ENCODE measurements around the gene URM1. TPM values are rescaled to one million over a fixed set of nuclear protein-coding genes. Genes with fewer than 3 reads are reported as not detected.

Gene URM1
- total and polyA plus RNA-seq, 5 experiments from 2014 or later, result 44.5 to 66.4 (median 49.3) TPM

GRCh38 chr9:128390813-128391711 lies 19.9 kb downstream of the URM1 start:
- peaks cover 0 to 2% (median 0%) of the 10 kb centered on the region in 4 donors for H3K4me1 Mint-ChIP-seq
- no peak overlapping the region for H3K4me3 Mint-ChIP-seq
- H3K27me3 Mint-ChIP-seq, result no peaks in the 10 kb centered on the region
- POLR2A ChIA-PET, result interaction anchor here (0.6 to 0.9 kb wide), 2 partner anchors 20 to 1661 kb away, joined by 3 to 4 read pairs; partner anchors contain the start of gene URM1
- no peak overlapping the region for H3K27ac Mint-ChIP-seq
- H3K9me3 Mint-ChIP-seq, result no peaks in the 10 kb centered on the region
- ATAC-seq (no peak), DNase-seq (no peak)
- H3K36me3 Mint-ChIP-seq, result peaks cover 0 to 56% (median 18%) of the 10 kb centered on the region in 3 donors

- no peak for DNase-seq
- Mint-ChIP-seq H3K27me3 (peaks cover 0 to 4% (median 0%) of the 10 kb centered on the region in 5 donors), H3K36me3 (peaks cover 0 to 51% (median 18%) of the 10 kb centered on the region in 3 donors), H3K4me1 (peaks cover 0 to 4% (median 2%) of the 10 kb centered on the region in 4 donors), H3K4me3 (no peak overlapping the region), H3K27ac (no peak overlapping the region), H3K9me3 (no peaks in the 10 kb centered on the region)
- no peak for ATAC-seq
- POLR2A ChIA-PET, result no interaction called here
Measured at GRCh38 chr9:128391956-128392301, 20.8 kb downstream of the URM1 start.

GRCh38 chr9:128392302-128393144 lies 21.3 kb downstream of the URM1 start:
- ATAC-seq (no peak), DNase-seq (no peak)
- Mint-ChIP-seq H3K27me3 (peaks cover 0 to 6% (median 0%) of the 10 kb centered on the region in 5 donors), H3K4me3 (no peak overlapping the region), H3K9me3 (no peaks in the 10 kb centered on the region), H3K27ac (no peak overlapping the region), H3K4me1 (peaks cover 0 to 6% (median 5%) of the 10 kb centered on the region in 4 donors), H3K36me3 (peaks cover 0 to 49% (median 16%) of the 10 kb centered on the region in 3 donors)
- POLR2A ChIA-PET, result no interaction called here

GRCh38 chr9:128393145-128393775 lies 22.1 kb downstream of the URM1 start:
- Mint-ChIP-seq H3K27me3 (peaks cover 0 to 6% (median 0%) of the 10 kb centered on the region in 5 donors), H3K9me3 (no peaks in the 10 kb centered on the region), H3K4me1 (peaks cover 0 to 6% (median 5%) of the 10 kb centered on the region in 4 donors), H3K27ac (peak overlapping the region in 1 of 10 donors; percentile 34), H3K36me3 (peaks cover 0 to 41% (median 14%) of the 10 kb centered on the region in 3 donors), H3K4me3 (no peak overlapping the region)
- POLR2A ChIA-PET, result no interaction called here
- ATAC-seq (no peak), DNase-seq (no peak)

GRCh38 chr9:128393970-128394369 lies 22.8 kb downstream of the URM1 start:
- no peak for DNase-seq
- H3K36me3 Mint-ChIP-seq, result peaks cover 0 to 38% (median 14%) of the 10 kb centered on the region in 3 donors
- H3K27ac Mint-ChIP-seq, result peak overlapping the region in 1 of 10 donors; percentile 23
- ATAC-seq, result no peak
- peaks cover 0 to 6% (median 5%) of the 10 kb centered on the region in 4 donors for H3K4me1 Mint-ChIP-seq
- no peaks in the 10 kb centered on the region for H3K9me3 Mint-ChIP-seq
- H3K4me3 Mint-ChIP-seq, result no peak overlapping the region
- H3K27me3 Mint-ChIP-seq, result peaks cover 0 to 6% (median 0%) of the 10 kb centered on the region in 5 donors
- POLR2A ChIA-PET, result interaction anchor here (0.6 kb wide), 1 partner anchor 13 kb away, joined by 4 read pairs; no protein-coding TSS in a partner anchor

- POLR2A ChIA-PET, result interaction anchor here (0.6 kb wide), 1 partner anchor 14 kb away, joined by 4 read pairs; no protein-coding TSS in a partner anchor
Measured at GRCh38 chr9:128394379-128395168, 23.4 kb downstream of the URM1 start.

GRCh38 chr9:128396970-128397613 lies 25.9 kb downstream of the URM1 start:
- no peak for ATAC-seq
- DNase-seq, result no peak
- POLR2A ChIA-PET, result no interaction called here
- H3K4me3 Mint-ChIP-seq, result peak overlapping the region in 1 of 10 donors; percentile 25
- peaks cover 0 to 6% (median 5%) of the 10 kb centered on the region in 4 donors for H3K4me1 Mint-ChIP-seq
- no peak overlapping the region for H3K27ac Mint-ChIP-seq
- H3K27me3 Mint-ChIP-seq, result peaks cover 0 to 6% (median 3%) of the 10 kb centered on the region in 5 donors
- H3K9me3 Mint-ChIP-seq, result no peaks in the 10 kb centered on the region
- H3K36me3 Mint-ChIP-seq, result peaks cover 0 to 14% (median 2%) of the 10 kb centered on the region in 3 donors

More at GRCh38 chr9:128394379-128395168, 23.4 kb downstream of the URM1 start:
- no peak overlapping the region for H3K4me3 Mint-ChIP-seq
- ATAC-seq, result no peak
- peaks cover 0 to 6% (median 5%) of the 10 kb centered on the region in 4 donors for H3K4me1 Mint-ChIP-seq
- no peak for DNase-seq
- H3K9me3 Mint-ChIP-seq, result no peaks in the 10 kb centered on the region
- peaks cover 0 to 32% (median 14%) of the 10 kb centered on the region in 3 donors for H3K36me3 Mint-ChIP-seq
- H3K27me3 Mint-ChIP-seq, result peaks cover 0 to 6% (median 1%) of the 10 kb centered on the region in 5 donors
- H3K27ac Mint-ChIP-seq, result peak overlapping the region in 2 of 10 donors; percentile 23 to 45

- peaks cover 0 to 6% (median 5%) of the 10 kb centered on the region in 4 donors for H3K4me1 Mint-ChIP-seq
- DNase-seq, result no peak
- no peak for ATAC-seq
- H3K9me3 Mint-ChIP-seq, result no peaks in the 10 kb centered on the region
- peaks cover 0 to 13% (median 0%) of the 10 kb centered on the region in 3 donors for H3K36me3 Mint-ChIP-seq
- peak overlapping the region in 1 of 10 donors; percentile 5 for H3K27ac Mint-ChIP-seq
- no peak overlapping the region for H3K4me3 Mint-ChIP-seq
- POLR2A ChIA-PET, result interaction anchor here (0.6 kb wide), 1 partner anchor 594 kb away, joined by 3 read pairs; no protein-coding TSS in a partner anchor
- H3K27me3 Mint-ChIP-seq, result peaks cover 0 to 8% (median 3%) of the 10 kb centered on the region in 5 donors
Measured at GRCh38 chr9:128397831-128398230, 26.7 kb downstream of the URM1 start.

GRCh38 chr9:128399861-128400260 lies 28.7 kb downstream of the URM1 start:
- peaks cover 0 to 6% (median 4%) of the 10 kb centered on the region in 4 donors for H3K4me1 Mint-ChIP-seq

GRCh38 chr9:128404560-128404959 lies 33.4 kb downstream of the URM1 start:
- POLR2A ChIA-PET, result no interaction called here
- H3K9me3 Mint-ChIP-seq, result no peaks in the 10 kb centered on the region
- no peak for DNase-seq

More at GRCh38 chr9:128399861-128400260, 28.7 kb downstream of the URM1 start:
- POLR2A ChIA-PET, result no interaction called here
- Mint-ChIP-seq H3K9me3 (no peaks in the 10 kb centered on the region), H3K36me3 (no peaks in the 10 kb centered on the region), H3K27ac (no peak overlapping the region), H3K27me3 (peaks cover 0 to 8% (median 3%) of the 10 kb centered on the region in 5 donors), H3K4me3 (no peak overlapping the region)
- DNase-seq (no peak), ATAC-seq (no peak)

More at GRCh38 chr9:128404560-128404959, 33.4 kb downstream of the URM1 start:
- no peaks in the 10 kb centered on the region for H3K36me3 Mint-ChIP-seq
- H3K27me3 Mint-ChIP-seq, result peaks cover 0 to 28% (median 10%) of the 10 kb centered on the region in 5 donors
- H3K4me3 Mint-ChIP-seq, result no peak overlapping the region
- H3K4me1 Mint-ChIP-seq, result no peaks in the 10 kb centered on the region
- ATAC-seq, result no peak
- no peak overlapping the region for H3K27ac Mint-ChIP-seq

Measured in naive thymus-derived CD8-positive, alpha-beta T cell (primary cell).